PC-3 (cell line): ENCODE data around the gene RTN4RL1. TPM values are rescaled to one million over a fixed set of nuclear protein-coding genes. Genes with fewer than 3 reads are reported as not detected.

ENCODE experiments used
- ATAC-seq: fragments of 200-7000 bp; cut with Tn5 transposase; 2 replicates; pipeline ENCODE4 v1.9.1; 2020; ENCODE audit warnings: mild to moderate bottlenecking, moderate library complexity
- BruUV-seq: library from RNA; stranded (reverse); fragments of 400-500 nt; replicated peaks from 2 replicates; lab custom pipeline; 2021; lab: Mats Ljungman, UMichigan
- CTCF ChIA-PET: fragments of 300-600 bp; sonication (Branson Sonifier 250); formaldehyde crosslinking; loops from one replicate; lab custom pipeline; 2022; ENCODE audit warnings: antibody characterized with exemption; lab: Charles Lee
- POLR2A ChIA-PET: fragments of 300-600 bp; sonication (Branson Sonifier 250); formaldehyde crosslinking; loops from one replicate; lab custom pipeline; 2022; ENCODE audit warnings: antibody characterized with exemption; ENCODE audit not compliant: unreplicated experiment; lab: Charles Lee
- DNase-seq: peaks from one replicate; pipeline ENCODE4 v3.0.0-alpha.2; 2015
- H2AFZ ChIP-seq: fragments of 300-600 bp; sonication (generic); 2 replicates; pipeline ENCODE4 v1.6.0; 2016; ENCODE audit warnings: antibody characterized with exemption, low read length
- H3F3A ChIP-seq: fragments of 300-600 bp; sonication (generic); one replicate; pipeline ENCODE4 v1.6.0; 2017; ENCODE audit warnings: antibody characterized with exemption, low read length, control low read depth, mild to moderate bottlenecking; ENCODE audit not compliant: unreplicated experiment
- H3K27ac ChIP-seq: fragments of 300-600 bp; sonication (generic); 2 replicates; pipeline ENCODE4 v1.5.1; 2016; ENCODE audit warnings: mild to moderate bottlenecking, low read length
- H3K27me3 ChIP-seq: fragments of 300-600 bp; sonication (generic); 2 replicates; pipeline ENCODE4 v1.6.1; 2016; ENCODE audit warnings: low read length, mixed read lengths
- H3K36me3 ChIP-seq: fragments of 300-600 bp; sonication (generic); 2 replicates; pipeline ENCODE4 v1.6.1; 2016; ENCODE audit warnings: low read depth, mixed run types, low read length, mixed read lengths
- H3K4me1 ChIP-seq: fragments of 300-600 bp; sonication (generic); 2 replicates; pipeline ENCODE4 v1.5.1; 2016; ENCODE audit warnings: low read length; ENCODE audit not compliant: insufficient read depth
- H3K4me2 ChIP-seq: fragments of 300-600 bp; sonication (generic); 2 replicates; pipeline ENCODE4 v1.6.0; 2016; ENCODE audit warnings: low read length
- H3K4me3 ChIP-seq: fragments of 300-600 bp; sonication (generic); 2 replicates; pipeline ENCODE4 v1.5.1; 2016; ENCODE audit warnings: mild to moderate bottlenecking, low read length, mixed read lengths
- H3K79me2 ChIP-seq: fragments of 300-600 bp; sonication (generic); 2 replicates; pipeline ENCODE4 v1.6.1; 2017; ENCODE audit warnings: low read length, mixed read lengths
- H3K9ac ChIP-seq: fragments of 300-600 bp; sonication (generic); 2 replicates; pipeline ENCODE4 v1.6.0; 2016; ENCODE audit warnings: mild to moderate bottlenecking, low read length
- H3K9me2 ChIP-seq: fragments of 300-600 bp; sonication (generic); replicated peaks from 2 replicates; pipeline ENCODE4 v1.6.1; 2016; ENCODE audit warnings: mixed run types, low read length, mixed read lengths
- H3K9me3 ChIP-seq: fragments of 300-600 bp; sonication (generic); 2 replicates; pipeline ENCODE4 v1.6.1; 2016; ENCODE audit warnings: low read length, mixed read lengths
- H4K20me1 ChIP-seq: fragments of 300-600 bp; sonication (generic); 2 replicates; pipeline ENCODE4 v1.6.1; 2016; ENCODE audit warnings: low read length, mixed read lengths
- EZH2 ChIP-seq: fragments of 300-600 bp; sonication (generic); IDR thresholded peaks from one replicate; pipeline ENCODE4 v1.6.1; 2017; ENCODE audit warnings: antibody characterized with exemption, mild to moderate bottlenecking, low read length; ENCODE audit not compliant: unreplicated experiment
- EZH2phosphoT487 ChIP-seq: fragments of 300-600 bp; sonication (generic); IDR thresholded peaks from 2 replicates; pipeline ENCODE4 v1.6.1; 2018; ENCODE audit warnings: mild to moderate bottlenecking, antibody characterized with exemption, low read length, borderline replicate concordance
- intact Hi-C: fragments of 100-400 bp; cut with micrococcal nuclease; formaldehyde crosslinking; loops from 2 replicates; pipeline ENCODE4 v1.9.0; 2023
- total RNA-seq: library from RNA; depleted of rRNA; stranded (reverse); fragments of >200 nt; gene quantifications from 2 replicates; pipeline ENCODE4 v1.2.3, GENCODE V29; 2014
- TF ChIP-seq, protein P1 (sequence below): fragments of 300-600 bp; sonication (generic); conservative IDR thresholded peaks from 2 replicates; pipeline ENCODE4 v1.5.1; 2017; ENCODE audit warnings: antibody characterized with exemption, low read depth, mild to moderate bottlenecking, low read length

The RTN4RL1 gene
- total RNA-seq, 1 experiment from 2014 or later = 6.9 TPM

DNA sequence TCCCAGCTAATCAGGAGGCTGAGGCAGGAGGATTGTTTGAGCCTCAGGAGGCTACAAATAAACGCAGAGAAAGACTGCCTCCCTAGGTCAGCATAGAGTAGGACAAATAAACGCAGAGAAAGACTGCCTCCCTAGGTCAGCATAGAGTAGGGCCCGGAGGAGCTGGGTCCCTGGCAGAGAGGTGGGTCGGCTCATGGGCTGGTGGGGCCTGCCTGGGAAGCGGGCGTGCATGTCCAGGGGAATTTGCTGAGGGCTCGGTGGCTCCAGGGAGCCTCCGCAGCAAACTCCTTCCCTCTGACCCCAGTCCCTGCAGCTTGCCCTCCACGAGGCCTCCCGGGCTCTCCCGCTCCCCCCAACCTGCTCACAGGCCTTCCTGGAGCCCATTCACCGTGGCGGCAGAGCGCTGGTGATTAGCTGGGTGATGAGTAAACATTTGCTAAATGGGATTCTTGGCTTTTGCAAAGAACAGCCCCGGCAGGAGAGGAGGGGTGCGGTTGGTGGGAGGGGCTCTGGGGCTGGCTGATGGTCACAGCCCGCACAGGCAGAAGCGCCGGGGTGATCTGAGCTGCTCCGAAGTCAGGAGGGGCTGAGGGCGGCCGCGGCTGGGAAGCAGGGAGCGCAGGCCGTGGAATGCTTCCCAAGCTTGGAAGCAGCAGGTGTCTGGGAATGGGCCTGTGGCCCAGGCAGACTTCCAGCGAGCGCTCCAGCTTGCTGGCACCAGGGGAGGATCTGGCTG, 93.1 kb downstream of the RTN4RL1 start:
- H3K36me3 ChIP-seq = no peaks in the 10 kb centered on the region
- no peaks in the 10 kb centered on the region for H3K9me3 ChIP-seq
- no peaks in the 10 kb centered on the region for H3K9me2 ChIP-seq
- no TSS peak for BruUV-seq
- peak; percentile 47 for DNase-seq
- ChIA-PET POLR2A (interaction anchor here (0.6 kb wide), 1 partner anchor 10 kb away, joined by 3 read pairs; no protein-coding TSS in a partner anchor), CTCF (interaction anchor here (1.3 kb wide), 1 partner anchor 23 kb away, joined by 4 read pairs; no protein-coding TSS in a partner anchor)
- H2AFZ ChIP-seq = peak overlapping the region; percentile 65; the same call in 1 of the 2 replicates
- no peaks in the 10 kb centered on the region for H4K20me1 ChIP-seq
- H3F3A ChIP-seq = no peaks in the 10 kb centered on the region
- H3K79me2 ChIP-seq = no peaks in the 10 kb centered on the region
- H3K27ac ChIP-seq = no peak overlapping the region
- H3K4me3 ChIP-seq = no peak overlapping the region
- H3K4me2 ChIP-seq = peak overlapping the region; percentile 61
- no peak overlapping the region for H3K9ac ChIP-seq
- intact Hi-C loops = no loop called here
- no peaks in the 10 kb centered on the region for H3K27me3 ChIP-seq
- ATAC-seq = peak; percentile 82
- H3K4me1 ChIP-seq = peaks cover 4% of the 10 kb centered on the region; the same call in 1 of the 2 replicates
- TF ChIP-seq, protein P1, sequence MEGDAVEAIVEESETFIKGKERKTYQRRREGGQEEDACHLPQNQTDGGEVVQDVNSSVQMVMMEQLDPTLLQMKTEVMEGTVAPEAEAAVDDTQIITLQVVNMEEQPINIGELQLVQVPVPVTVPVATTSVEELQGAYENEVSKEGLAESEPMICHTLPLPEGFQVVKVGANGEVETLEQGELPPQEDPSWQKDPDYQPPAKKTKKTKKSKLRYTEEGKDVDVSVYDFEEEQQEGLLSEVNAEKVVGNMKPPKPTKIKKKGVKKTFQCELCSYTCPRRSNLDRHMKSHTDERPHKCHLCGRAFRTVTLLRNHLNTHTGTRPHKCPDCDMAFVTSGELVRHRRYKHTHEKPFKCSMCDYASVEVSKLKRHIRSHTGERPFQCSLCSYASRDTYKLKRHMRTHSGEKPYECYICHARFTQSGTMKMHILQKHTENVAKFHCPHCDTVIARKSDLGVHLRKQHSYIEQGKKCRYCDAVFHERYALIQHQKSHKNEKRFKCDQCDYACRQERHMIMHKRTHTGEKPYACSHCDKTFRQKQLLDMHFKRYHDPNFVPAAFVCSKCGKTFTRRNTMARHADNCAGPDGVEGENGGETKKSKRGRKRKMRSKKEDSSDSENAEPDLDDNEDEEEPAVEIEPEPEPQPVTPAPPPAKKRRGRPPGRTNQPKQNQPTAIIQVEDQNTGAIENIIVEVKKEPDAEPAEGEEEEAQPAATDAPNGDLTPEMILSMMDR = no peak
- TF ChIP-seq EZH2 = no peak
- no peak for TF ChIP-seq EZH2phosphoT487

DNA sequence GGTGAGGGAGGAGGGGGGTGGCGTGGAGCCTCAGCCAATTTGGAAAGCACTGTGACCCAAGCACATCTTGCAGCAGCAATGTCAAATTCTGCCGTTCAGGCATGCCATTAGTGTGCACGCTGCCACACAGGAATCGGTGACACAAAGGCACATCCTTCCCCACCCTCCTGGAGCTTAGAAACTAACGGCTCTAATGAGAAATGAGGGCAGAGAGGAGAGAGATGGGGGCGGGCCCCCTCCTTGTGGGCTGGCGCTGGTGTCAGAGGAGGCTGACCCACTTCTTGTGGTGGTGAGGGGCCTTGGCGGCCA, 94.8 kb downstream of the RTN4RL1 start:
- no peak for TF ChIP-seq EZH2
- TF ChIP-seq EZH2phosphoT487 = no peak
- TF ChIP-seq, protein P1 = no peak
- Histone ChIP-seq H4K20me1 (no peaks in the 10 kb centered on the region), H3K9ac (no peak overlapping the region), H3F3A (no peaks in the 10 kb centered on the region), H3K79me2 (no peaks in the 10 kb centered on the region), H3K4me3 (no peak overlapping the region), H3K4me1 (peaks cover 4% of the 10 kb centered on the region; the same call in 1 of the 2 replicates), H3K36me3 (no peaks in the 10 kb centered on the region), H3K27ac (no peak overlapping the region), H3K27me3 (no peaks in the 10 kb centered on the region), H3K4me2 (no peak overlapping the region), H2AFZ (no peak overlapping the region), H3K9me3 (no peaks in the 10 kb centered on the region), H3K9me2 (no peaks in the 10 kb centered on the region)
- no TSS peak for BruUV-seq
- CTCF ChIA-PET = no interaction called here
- POLR2A ChIA-PET = no interaction called here
- ATAC-seq = no peak
- intact Hi-C loops = no loop called here
- no peak for DNase-seq

DNA sequence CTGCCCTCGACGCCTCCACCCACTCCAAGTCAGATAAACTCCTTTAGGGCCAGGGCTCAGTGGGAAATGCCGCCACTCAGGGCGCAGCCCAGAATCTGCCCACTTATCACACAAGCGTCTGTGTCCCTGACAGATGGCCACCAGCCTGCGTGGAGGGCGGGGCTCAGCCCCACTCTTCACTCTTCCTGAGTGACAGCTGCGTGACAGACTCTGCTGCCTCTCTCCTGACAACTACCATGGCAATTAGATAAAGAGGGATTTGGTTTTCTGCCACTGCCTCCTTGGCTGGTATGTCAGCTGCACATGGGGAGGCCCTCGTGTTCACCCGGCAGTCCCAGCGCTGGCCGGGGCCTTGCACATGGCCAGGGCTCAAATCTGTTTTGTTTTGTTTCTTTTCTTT, 96.2 kb downstream of the RTN4RL1 start:
- ATAC-seq = no peak
- H3K36me3 ChIP-seq = no peaks in the 10 kb centered on the region
- no peaks in the 10 kb centered on the region for H4K20me1 ChIP-seq
- peaks cover 4% of the 10 kb centered on the region; the same call in 1 of the 2 replicates for H3K4me1 ChIP-seq
- DNase-seq = no peak
- H3F3A ChIP-seq = no peaks in the 10 kb centered on the region
- H3K9me3 ChIP-seq = no peaks in the 10 kb centered on the region
- intact Hi-C loops = no loop called here
- H3K27ac ChIP-seq = no peak overlapping the region
- H3K4me3 ChIP-seq = no peak overlapping the region
- no peak overlapping the region for H3K4me2 ChIP-seq
- H3K9ac ChIP-seq = no peak overlapping the region
- POLR2A ChIA-PET = no interaction called here
- no peaks in the 10 kb centered on the region for H3K79me2 ChIP-seq
- TF ChIP-seq EZH2 (no peak), EZH2phosphoT487 (no peak)
- TF ChIP-seq, protein P1 = no peak
- BruUV-seq = no TSS peak
- H2AFZ ChIP-seq = no peak overlapping the region
- no peaks in the 10 kb centered on the region for H3K27me3 ChIP-seq
- no peaks in the 10 kb centered on the region for H3K9me2 ChIP-seq
- CTCF ChIA-PET = no interaction called here
